Psoas muscle (tissue), 8 donors: ENCODE measurements around the gene HEPACAM. TPM values are rescaled to one million over a fixed set of nuclear protein-coding genes. Genes with fewer than 3 reads are reported as not detected.

ENCODE experiments used
- ATAC-seq, 4 donors: fragments of 200-7000 bp; cut with Tn5 transposase; one replicate each; pipeline ENCODE4 v1.9.1; 2020; ENCODE audit warnings: moderate library complexity in 3 of 4, mild to moderate bottlenecking in 2 of 4
- DNase-seq, 2 donors: peaks; one replicate each; pipeline ENCODE4 v3.0.0-alpha.2; 2020
- H3K27ac ChIP-seq: fragments of 200-600 bp; one replicate; pipeline ENCODE4 v1.8.0; 2022
- H3K27me3 ChIP-seq, 3 donors: fragments of 200-600 bp in 1 of 3; one replicate each; pipeline versions ENCODE4 v1.6.1 to v1.8.0; 2013 to 2022; ENCODE audit warnings: low read length in 2 of 3, mild to moderate bottlenecking in 2 of 3, moderate library complexity in 1 of 3; ENCODE audit not compliant: insufficient read depth in 3 of 3
- H3K36me3 ChIP-seq, 2 donors: fragments of 200-600 bp in 1 of 2; one replicate each; pipeline versions ENCODE4 v1.6.1 to v1.8.0; 2013 to 2022; ENCODE audit warnings: low read depth in 1 of 2, mild to moderate bottlenecking in 1 of 2, moderate library complexity in 1 of 2; ENCODE audit not compliant: insufficient read depth in 1 of 2
- H3K4me1 ChIP-seq: fragments of 200-600 bp; one replicate; pipeline ENCODE4 v1.8.0; 2022
- H3K4me3 ChIP-seq: fragments of 200-600 bp; one replicate; pipeline ENCODE4 v1.8.0; 2022; ENCODE audit warnings: mild to moderate bottlenecking
- H3K9me3 ChIP-seq: fragments of 200-600 bp; one replicate; pipeline ENCODE4 v1.8.0; 2022
- WGBS, 3 donors: extraction: QIAGEN DNeasy Blood & Tissue Kit; methylation state at CpG; one replicate each; pipeline versions ENCODE4 v1.1.6 to v1.1.7; 2013; 5-methylcytosine and 5-hydroxymethylcytosine counted together
- intact Hi-C, 2 donors: fragments of 100-400 bp; cut with DNase I; formaldehyde crosslinking; loops; one replicate each; pipeline versions ENCODE4 v1.11.0 to v1.14.2; 2022
- long read RNA-seq, 2 donors: library from polyadenylated mRNA; unstranded; transcript quantifications; one replicate each; pipeline ENCODE4 v2.0.0, GENCODE V29; 2021
- polyA plus RNA-seq, 3 donors: library from polyadenylated mRNA; stranded (reverse); fragments of 200-250 nt; gene quantifications; one replicate each; pipeline ENCODE4 v1.2.3, GENCODE V29; 2013
- total RNA-seq, 4 donors: library from RNA; stranded (reverse); fragmentation: NEBNext Ultra II Directional in 2 of 4; extraction: Animal tissue kit (Norgen Biotek cat#: 25700) in 2 of 4; gene quantifications; one replicate each; pipeline versions ENCODE4 v1.2.1 to v1.2.4, GENCODE V29; 2021 to 2023
- TF ChIP-seq, protein P1 (sequence below): fragments of 200-600 bp; IDR thresholded peaks from one replicate; pipeline ENCODE4 v1.8.0; 2022; ENCODE audit warnings: antibody characterized with exemption
- donor health status: healthy with polysubstance abuse.
- donor health status: DM: no; HTN: no; CAD: no; lungs with moderate emphysema.
- donor health status: Bipolar disorder and iron deficiency.
- donor health status: healthy.
- donor health status: DM: yes; HTN: yes; CAD: no.
- donor health status: DM: no; HTN: no; CAD: no.
- donor health status: DM: no; HTN: no; CAD: no.
- donor health status: DM: yes; HTN: yes; CAD: no.

HEPACAM gene
- under 1 TPM in 2 of 4 donors, not detected in 2; 0.06 to 0.07 TPM for total RNA-seq
- under 1 TPM; 0.05 to 0.25 (median 0.08) TPM for polyA plus RNA-seq
- long read RNA-seq, donor 1, result 0 reads
- long read RNA-seq, donor 2, result 0 reads

GRCh38 chr11:124935548-124936514 is at the start of gene HEPACAM:
TSS of gene HEPACAM (minus strand) at chr11:124936047. CDS start at chr11:124936006, 41 bp downstream.
- Histone ChIP-seq H3K27me3 (peaks cover 0 to 10% (median 0%) of the 10 kb centered on the region in 3 donors), H3K4me1 (no peaks in the 10 kb centered on the region), H3K27ac (no peak within 1 kb of the TSS), H3K9me3 (no peaks in the 10 kb centered on the region), H3K36me3 (no peaks in the 10 kb centered on the region), H3K4me3 (no peak within 1 kb of the TSS)
- intact Hi-C loops, result no loop called here
- ATAC-seq (no peak), DNase-seq (no peak)
- 79 to 83% (median 80%) methylated on average over 18 of the region's 18 CpGs for WGBS, 3 donors
- TF ChIP-seq, protein P1, sequence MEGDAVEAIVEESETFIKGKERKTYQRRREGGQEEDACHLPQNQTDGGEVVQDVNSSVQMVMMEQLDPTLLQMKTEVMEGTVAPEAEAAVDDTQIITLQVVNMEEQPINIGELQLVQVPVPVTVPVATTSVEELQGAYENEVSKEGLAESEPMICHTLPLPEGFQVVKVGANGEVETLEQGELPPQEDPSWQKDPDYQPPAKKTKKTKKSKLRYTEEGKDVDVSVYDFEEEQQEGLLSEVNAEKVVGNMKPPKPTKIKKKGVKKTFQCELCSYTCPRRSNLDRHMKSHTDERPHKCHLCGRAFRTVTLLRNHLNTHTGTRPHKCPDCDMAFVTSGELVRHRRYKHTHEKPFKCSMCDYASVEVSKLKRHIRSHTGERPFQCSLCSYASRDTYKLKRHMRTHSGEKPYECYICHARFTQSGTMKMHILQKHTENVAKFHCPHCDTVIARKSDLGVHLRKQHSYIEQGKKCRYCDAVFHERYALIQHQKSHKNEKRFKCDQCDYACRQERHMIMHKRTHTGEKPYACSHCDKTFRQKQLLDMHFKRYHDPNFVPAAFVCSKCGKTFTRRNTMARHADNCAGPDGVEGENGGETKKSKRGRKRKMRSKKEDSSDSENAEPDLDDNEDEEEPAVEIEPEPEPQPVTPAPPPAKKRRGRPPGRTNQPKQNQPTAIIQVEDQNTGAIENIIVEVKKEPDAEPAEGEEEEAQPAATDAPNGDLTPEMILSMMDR, result no peak

DNA sequence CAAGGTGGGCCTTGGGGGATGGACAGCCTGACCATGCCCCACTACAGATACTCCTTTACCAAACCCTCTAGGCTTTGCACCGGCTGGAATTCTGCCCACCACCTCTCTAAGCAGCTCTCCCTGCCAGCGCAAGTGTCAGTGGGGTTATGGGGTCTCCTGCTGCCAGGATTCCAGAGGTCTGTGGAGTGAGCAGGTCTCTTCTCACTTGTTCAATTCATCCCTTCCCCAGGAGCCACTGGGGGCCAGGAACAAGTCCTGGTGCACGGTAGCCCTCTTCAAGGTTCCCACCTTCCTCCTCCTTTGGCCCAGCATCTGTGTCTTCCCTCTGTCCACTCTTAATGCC is 48.6 kb upstream of the HEPACAM start:
- Histone ChIP-seq H3K9me3 (peaks cover 5% of the 10 kb centered on the region), H3K4me1 (no peaks in the 10 kb centered on the region), H3K36me3 (no peaks in the 10 kb centered on the region), H3K27me3 (no peaks in the 10 kb centered on the region), H3K27ac (no peak overlapping the region), H3K4me3 (no peak overlapping the region)
- DNase-seq (peak in 1 of 2 donors; percentile 28), ATAC-seq (no peak)
- intact Hi-C loops, result no loop called here
- TF ChIP-seq, protein P1, result no peak
- WGBS, 3 donors, result 87 to 94% (median 88%) methylated on average over 3 of the region's 3 CpGs

- no peaks in the 10 kb centered on the region for H3K4me1 ChIP-seq
- ATAC-seq (no peak), DNase-seq (peak in 1 of 2 donors; percentile 47)
- H3K36me3 ChIP-seq, result no peaks in the 10 kb centered on the region
- H3K4me3 ChIP-seq, result no peak overlapping the region
- H3K9me3 ChIP-seq, result peaks cover 5% of the 10 kb centered on the region
- TF ChIP-seq, protein P1, result no peak
- WGBS, 3 donors, result 93 to 95% (median 94%) methylated on average over 17 of the region's 17 CpGs
- no peaks in the 10 kb centered on the region for H3K27me3 ChIP-seq
- H3K27ac ChIP-seq, result no peak overlapping the region
- intact Hi-C loops, result no loop called here
Measured at GRCh38 chr11:124983674-124984511, 48.0 kb upstream of the HEPACAM start.

DNA sequence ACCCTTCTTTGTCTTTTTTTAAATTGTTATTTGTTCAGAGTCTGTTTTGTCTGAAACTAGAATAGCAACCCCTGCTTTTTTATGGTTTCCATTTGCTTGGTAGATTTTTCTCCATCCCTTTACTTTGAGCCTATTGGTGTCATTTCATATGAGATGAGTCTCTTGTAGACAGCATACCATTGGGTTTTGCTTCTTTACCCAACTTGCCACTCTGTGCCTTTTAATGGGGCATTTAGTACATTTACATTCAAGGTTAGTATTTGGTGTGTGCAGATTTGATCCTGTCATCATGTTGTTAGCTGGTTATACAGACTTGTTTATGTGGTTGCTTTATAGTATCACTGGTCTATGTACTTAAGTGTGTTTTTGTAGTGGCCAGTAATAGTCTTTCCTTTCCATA is 46.2 kb upstream of the HEPACAM start:
- Histone ChIP-seq H3K4me1 (no peaks in the 10 kb centered on the region), H3K36me3 (no peaks in the 10 kb centered on the region), H3K27me3 (no peaks in the 10 kb centered on the region), H3K9me3 (peaks cover 5% of the 10 kb centered on the region), H3K27ac (no peak overlapping the region), H3K4me3 (no peak overlapping the region)
- no peak for ATAC-seq
- TF ChIP-seq, protein P1, result no peak
- intact Hi-C loops, result no loop called here
- DNase-seq, result no peak
